NCI-H2107 (cell line): Measurements from ENCODE around the gene EFCAB8.

Experiments
- DNase-seq: peaks from one replicate; lab custom pipeline; 2025; lab: John Stamatoyannopoulos, UW

EFCAB8 gene

DNA sequence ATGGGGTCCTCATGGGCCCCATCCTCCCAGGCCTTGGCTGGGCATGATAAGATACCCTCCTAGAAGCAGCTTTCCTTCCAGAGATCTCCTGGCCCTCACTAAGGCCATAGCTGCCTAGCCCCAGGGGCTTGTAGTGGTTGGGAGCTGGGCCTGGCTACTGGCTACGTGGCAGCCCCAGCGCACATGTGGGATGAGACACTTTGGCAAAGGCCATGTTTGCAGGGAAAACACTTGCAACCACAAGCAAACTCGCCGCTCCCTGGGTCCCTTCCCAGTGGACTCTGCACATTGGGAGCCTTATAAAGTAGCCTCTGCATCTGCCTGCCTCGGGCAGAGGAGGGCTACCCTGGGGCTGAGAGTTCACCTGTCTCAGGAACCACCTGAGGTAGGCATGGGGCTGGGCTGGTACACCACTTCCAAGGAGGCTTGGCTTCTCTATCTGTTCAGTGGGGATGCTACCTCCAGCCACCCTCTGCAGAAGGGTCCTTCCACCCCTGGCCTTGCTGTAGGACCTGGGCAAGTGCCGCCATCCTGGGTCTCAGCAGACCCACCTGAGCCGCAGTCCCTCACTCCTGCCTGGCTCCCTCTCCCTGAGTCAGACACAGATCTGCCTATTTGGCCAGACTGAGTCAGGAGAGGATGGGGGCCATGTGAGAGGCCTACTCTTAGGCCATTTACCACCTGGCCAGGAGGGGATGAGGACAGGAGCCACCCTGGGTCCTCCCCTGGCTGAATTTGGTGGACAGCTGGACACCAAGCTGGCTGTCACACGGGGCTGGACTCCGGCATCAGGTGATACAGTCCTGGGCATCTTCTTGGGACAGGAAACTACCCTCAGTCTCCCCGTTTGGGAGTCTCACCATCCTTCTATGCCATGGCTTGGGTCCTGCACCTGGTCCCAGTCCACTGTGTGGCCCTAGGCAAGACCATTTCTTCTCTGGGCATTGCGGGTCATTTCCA is 148.9 kb downstream of the EFCAB8 start, which contains the start of gene BPIFB2:
BPIFB2 (plus strand) TSS at position 329 of the 960 bp plus-strand sequence. CDS start 871 bp downstream, outside the sequence.
- no peak for DNase-seq

DNA sequence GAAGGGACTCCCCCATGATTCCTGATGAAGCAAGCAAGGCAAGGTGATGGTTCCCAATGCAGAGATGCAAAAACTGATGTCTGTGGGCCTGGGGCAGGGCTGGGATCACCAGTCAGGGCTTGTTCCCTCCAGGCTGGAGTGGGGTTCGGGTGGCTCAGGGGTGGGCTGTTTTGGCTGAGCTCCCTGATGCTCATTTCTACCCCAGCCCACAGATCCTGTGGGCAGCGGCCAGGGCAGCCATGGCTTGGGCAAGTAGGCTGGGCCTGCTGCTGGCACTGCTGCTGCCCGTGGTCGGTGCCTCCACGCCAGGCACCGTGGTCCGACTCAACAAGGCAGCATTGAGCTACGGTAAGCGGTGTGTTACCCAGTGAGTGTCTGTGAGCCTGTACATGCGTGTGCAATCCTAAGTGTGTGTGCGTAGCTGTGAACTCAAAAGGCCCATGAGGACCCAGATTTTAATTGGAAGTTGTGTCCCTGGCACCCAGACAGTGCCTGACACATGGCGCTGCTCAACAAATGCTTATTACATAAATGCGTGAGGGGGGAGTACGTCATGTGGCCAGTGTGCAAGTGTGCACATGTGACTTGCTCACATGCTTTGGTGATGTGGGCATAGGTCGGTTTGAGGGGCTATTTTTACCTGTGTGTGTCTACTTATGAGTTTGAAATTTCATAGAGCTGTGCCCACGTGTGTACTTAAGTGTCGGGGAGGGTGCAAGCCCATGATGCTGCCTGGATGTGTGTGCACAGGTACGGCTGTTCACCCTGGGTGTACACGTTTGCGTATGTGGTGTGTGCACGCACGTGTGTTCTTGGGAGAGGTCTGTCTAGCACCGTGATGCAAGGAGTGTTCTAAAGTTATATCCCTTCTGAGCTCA is 149.9 kb downstream of the EFCAB8 start:
- no peak for DNase-seq

DNA sequence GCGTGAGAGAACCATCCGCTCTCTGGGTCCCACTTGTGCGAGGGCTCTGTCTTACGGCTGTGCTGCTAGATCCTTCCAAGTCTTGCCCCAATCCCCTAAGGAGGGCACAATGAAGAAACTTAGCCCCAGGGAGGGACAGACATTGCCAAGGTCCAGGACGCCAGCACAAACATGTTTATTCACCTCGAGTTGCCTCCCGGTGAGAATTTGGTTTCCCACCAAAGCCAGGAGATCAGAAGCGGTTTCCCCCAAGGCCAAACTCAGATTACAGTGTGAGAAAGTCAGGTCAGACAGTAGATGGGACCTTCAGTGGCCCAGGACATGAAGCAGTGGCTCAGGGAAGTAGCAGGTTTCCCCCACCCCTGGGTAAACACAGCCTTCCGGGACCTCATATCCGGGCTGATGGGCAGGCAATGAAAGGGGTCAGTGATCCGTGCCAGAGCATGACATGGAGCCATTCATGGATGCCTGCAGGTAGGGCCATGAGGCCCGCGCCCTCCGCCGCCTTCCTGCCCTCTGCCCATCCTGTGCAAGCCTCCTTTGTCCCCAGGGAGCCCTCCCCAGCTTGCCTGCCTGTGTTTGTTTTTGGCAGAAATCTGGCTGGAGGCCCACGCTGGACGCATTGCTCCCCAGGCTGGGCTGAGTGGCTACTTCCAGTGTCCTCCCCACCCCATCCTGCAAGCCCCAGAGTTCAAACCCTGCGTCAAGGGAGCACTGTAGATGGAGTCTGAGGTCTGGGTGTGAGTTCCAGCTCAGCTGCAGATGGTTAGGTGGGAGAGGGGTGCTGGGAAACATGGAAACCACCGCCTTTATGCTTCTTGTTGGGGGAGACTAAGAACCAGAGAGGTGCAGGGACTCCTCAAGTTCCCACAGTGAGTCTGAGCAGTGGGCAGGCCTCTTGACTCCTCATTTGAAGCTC is 150.8 kb downstream of the EFCAB8 start:
- no peak for DNase-seq

DNA sequence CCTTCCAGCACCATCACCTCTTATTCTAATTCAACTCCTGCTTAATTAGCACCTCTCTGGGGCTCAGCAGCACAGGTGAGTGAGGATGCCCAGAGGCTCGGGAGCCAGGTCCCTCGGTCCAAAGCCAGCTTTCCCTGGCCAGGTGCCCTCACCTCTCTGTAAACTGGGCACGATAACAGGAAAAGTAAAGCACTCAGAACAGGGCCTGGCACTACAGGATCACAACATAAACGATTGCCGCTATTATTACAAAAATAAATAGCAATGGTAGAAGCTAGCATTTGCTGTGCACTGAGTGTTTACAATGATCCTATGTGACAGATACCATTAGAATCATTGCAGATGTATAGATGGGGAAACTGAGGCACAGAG is 151.4 kb downstream of the EFCAB8 start:
- DNase-seq: no peak

DNA sequence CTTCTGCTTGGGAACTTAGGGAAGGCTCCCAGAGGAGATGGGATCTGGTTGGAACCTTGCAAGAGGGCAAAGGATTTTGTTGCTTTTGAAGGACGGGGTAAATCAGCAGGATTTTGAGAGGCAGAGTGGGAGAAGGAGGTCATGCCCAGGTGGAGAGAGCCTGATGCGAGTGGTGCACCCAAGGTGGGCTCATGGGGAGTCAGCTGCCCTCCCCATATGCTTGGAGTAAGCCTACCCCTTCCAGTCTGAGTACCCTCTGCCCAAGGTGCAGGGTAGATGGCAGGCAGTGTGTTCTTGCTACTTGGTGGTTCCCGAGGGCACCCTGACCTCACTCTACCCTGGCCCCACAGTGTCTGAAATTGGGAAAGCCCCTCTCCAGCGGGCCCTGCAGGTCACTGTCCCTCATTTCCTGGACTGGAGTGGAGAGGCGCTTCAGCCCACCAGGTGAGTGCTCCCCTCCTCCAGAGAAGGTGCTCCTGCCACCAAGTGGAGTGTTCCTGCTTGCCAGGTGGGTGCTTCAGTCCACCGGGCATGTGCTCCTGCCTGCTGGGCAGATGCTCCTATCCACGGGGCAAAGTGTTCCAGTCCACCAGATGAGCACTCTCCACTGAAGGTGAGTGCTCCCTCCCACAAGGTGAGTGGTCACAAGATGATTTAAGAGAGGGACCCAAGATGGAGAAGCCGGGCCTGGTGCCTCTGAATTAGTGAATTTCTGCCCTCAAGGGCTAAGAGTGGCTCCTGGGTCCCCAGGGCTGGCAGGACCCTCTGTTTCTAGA is 152.1 kb downstream of the EFCAB8 start:
- no peak for DNase-seq
